ENCODE measurements around the gene GNAQ.

GNAQ gene

DNA sequence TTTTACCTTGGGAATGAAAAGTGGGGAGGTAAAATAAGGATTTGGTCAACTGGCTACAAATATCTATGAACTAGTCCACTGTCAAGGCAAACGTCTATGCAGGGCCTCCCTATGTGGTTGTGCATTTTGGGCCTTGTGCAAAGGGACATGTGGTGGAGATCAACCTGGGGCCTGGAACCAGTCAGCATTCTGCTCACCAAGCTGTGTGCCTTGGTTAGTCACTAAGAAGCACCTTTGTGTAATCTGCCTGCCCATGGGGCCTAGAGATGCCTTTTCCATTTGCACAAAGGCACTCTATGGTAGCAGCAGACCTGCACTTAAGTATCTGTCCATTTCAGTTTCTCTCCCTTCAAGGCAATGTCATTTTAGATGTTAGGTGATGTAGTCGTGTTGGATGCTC is 184.0 kb downstream of the GNAQ start:
- no peak for DNase-seq (ENCODE audit: low read depth in 2 of 2, low spot score in 1 of 2)

DNA sequence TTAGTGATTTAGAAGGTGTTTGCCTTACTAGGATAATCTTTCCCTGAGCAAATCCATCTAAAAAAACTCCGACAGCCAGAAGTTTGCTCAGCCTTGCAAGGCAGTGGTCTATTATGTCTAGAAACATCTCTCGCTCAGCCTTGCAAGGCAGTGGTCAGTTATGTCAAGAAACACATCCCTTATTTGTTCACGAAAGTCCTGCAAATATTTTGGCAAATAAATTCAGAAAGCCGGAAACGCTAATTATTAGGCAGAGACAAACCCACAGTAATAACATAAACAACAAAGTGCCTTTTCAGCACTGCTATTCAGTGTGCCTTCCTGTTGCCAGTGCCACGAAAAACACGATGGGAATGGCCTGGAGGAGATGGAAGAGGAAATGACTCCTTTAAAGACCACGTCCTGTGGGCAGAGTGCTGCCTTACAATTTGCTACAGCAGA is 184.5 kb downstream of the GNAQ start:
- DNase-seq (ENCODE audit: low read depth in 2 of 2, low spot score in 1 of 2), result no peak

- DNase-seq (ENCODE audit: low read depth in 2 of 2, low spot score in 1 of 2), result no peak
These were observed 187.2 kb downstream of the GNAQ start for GRCh38 chr9:77844415-77844814.

- no peak for DNase-seq (ENCODE audit: low read depth in 2 of 2, low spot score in 1 of 2)
These were observed 187.8 kb downstream of the GNAQ start for GRCh38 chr9:77843871-77844155.

- no peak for DNase-seq (ENCODE audit: low read depth in 2 of 2, low spot score in 1 of 2)
These were observed 188.3 kb downstream of the GNAQ start for GRCh38 chr9:77843076-77843870.

DNA sequence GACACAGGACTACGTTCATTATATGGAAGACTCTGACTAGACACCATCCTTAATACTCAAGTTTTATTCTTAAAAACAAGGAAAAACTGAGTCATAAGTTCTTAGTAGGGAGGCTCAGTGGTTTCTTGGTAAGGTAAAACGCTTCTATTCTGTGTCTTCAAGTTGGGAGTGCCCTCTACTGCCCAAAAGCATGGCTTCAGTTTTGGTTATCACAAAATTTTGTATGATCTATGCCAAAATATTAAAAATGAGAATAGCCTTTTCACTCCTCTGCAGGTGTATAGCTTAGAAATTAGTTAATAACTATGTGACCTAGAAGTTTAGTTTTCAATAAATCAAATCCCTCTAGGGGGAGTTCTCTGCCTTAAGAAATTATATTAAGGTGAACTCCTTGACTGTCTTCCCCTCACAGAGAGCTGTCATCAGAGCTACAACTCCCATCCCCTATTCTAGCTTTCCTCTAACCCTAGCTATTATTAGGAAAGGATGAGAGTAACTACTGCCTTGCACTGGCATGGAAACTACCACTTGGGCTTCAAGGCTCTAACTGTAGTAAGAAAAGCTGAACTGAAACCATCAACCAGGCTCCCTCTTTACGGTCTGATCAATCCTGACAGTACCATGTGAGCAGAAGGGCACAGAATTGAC is 189.7 kb downstream of the GNAQ start:
- no peak for DNase-seq (ENCODE audit: low read depth in 2 of 2, low spot score in 1 of 2)

GRCh38 chr9:77839459-77840140 is 192.0 kb downstream of the GNAQ start:
- DNase-seq (ENCODE audit: low read depth in 2 of 2, low spot score in 1 of 2), result no peak

DNA sequence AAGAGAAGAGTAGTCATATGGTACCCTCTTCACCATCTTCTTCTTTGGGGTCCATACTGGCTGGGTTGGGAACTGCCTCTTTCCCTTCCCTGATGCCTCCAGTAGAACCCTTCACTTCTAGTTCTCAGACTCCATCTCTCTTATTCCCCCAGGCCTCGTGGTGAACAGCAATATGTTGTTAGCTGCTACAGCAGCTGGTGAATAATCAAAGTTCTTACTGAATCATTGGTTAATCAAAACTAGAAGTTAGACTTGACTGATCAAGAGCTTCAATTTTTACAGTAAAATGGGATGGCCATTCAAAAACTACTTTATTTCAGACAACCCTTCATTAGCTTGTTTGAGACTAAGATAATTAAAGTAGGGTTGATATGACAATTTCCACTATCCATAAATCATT is 192.6 kb downstream of the GNAQ start:
- no peak for DNase-seq (ENCODE audit: low read depth in 2 of 2, low spot score in 1 of 2)

DNA sequence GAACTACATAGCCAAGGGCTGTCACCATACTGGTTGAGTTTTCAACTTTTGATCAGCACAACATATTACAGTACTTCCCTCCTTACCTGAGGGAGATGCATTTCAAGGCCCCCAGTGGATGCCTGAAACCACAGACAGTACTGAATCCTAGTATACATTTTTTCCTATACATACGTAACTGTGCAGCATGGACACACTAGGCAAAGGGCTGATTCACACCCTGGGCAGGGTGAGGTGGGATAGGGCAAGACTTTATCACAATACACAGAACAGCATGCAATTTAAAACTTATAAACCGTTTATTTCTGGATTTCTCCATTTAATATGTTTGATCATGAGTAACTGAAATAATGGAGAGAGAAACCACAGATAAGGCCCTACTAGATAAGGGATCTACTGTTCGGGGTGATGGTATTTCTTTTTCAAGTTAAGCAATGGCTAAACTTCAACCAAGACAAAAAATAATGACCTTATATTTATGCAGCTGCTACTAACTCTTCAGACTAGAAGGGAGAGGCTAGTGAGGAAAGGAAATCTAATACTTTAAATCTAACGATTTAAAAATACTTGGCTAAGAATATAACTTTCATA is 196.6 kb downstream of the GNAQ start:
- no peak for DNase-seq (ENCODE audit: low read depth in 2 of 2, low spot score in 1 of 2)

GRCh38 chr9:77833561-77834429 is 197.8 kb downstream of the GNAQ start:
- no peak for DNase-seq (ENCODE audit: low read depth in 2 of 2, low spot score in 1 of 2)

DNA sequence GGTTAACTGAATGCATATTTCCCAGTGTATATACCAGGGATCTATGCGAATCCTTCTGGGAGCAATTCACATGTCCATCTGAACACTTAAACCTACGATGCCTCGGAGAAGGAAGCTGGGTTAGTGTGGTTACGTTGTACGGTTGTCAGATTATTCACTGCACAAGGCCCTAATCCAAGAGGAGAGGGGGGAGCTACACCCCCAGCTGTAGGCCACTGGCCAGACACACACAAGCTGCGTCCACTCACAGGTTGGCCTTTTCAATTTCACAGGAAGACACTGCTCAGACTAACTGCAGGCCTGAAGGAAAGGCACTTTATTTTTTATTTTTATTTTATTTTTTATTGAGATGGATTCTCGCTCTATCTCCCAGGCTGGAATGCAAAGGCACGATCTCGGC is 199.0 kb downstream of the GNAQ start:
- DNase-seq (ENCODE audit: low read depth in 2 of 2, low spot score in 1 of 2), result no peak

DNA sequence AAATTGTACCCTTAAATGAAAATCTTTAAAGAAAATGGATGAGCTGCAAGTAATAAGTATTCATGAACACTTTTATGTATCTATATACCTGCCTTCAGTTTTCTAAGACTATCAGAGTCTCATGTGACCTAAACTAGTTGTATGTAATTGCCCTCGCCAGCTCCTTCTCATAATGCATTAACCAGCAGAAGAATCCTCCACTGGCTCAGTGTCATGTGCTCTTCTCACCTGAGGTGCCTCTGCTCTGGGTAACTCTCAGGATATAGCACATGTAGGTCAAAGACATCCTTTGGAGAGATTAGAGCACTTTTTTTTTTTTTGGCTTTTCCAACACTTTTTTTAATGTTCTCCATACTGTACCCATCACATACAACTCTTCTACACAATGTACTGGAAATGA is 199.8 kb downstream of the GNAQ start:
- no peak for DNase-seq (ENCODE audit: low read depth in 2 of 2, low spot score in 1 of 2)

- DNase-seq (ENCODE audit: low read depth in 2 of 2, low spot score in 1 of 2), result no peak
These were observed 200.9 kb downstream of the GNAQ start for GRCh38 chr9:77830618-77831285.

DNA sequence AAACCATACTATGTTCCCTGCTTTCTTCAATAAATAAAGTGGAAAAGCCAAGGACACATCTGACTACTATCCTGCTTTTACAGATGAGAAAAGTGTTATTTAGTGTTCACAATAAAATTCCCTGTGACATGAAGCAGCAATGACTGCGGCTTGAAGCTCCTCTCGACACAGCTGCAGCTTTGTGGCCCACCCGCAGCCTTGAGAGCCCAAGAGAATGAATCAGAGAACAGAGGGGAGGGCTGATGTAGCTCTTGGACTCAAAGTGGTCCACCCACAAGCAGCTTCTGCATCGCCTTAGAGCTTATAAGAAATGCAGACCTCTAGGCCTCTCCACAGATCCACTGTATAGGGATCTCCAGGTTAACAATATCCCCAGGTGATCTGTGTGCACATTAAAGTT is 202.2 kb downstream of the GNAQ start:
- no peak for DNase-seq (ENCODE audit: low read depth in 2 of 2, low spot score in 1 of 2)

DNA sequence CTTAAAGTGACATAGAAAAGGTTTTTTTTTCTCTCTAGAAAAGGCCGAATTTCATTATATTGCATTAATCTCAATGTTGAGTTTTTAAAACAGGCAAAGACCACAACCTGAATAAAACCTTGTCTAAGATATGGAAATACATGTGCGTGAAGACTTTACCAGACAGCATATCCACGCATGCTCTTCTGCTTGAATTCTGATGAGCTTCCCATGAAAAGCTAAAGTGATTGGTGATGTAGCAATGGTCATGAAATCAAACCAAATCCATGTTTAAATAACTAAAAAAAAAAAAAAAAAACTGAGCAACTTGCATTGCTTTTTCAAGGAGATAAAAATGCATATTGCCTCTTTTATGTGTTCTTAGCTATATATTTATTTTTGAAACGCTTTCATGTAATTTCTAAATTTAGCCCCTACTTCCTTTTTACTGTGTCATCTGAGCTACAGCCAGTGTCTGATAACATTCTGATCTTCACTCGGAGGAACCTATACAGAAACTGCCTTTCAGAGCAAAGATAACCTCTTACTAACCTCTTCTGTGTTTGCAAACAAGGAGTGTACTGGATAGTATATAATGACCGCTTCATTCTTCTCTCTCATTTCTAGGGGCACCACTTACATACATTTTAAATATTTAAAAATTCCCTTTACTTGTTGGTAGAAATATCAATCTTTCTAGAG is 204.4 kb downstream of the GNAQ start:
- no peak for DNase-seq (ENCODE audit: low read depth in 2 of 2, low spot score in 1 of 2)

- no peak for DNase-seq (ENCODE audit: low read depth in 2 of 2, low spot score in 1 of 2)
These were observed 205.0 kb downstream of the GNAQ start for GRCh38 chr9:77826621-77827020.

- DNase-seq (ENCODE audit: low read depth in 2 of 2, low spot score in 1 of 2), result no peak
These were observed 205.5 kb downstream of the GNAQ start for GRCh38 chr9:77826116-77826515.

DNA sequence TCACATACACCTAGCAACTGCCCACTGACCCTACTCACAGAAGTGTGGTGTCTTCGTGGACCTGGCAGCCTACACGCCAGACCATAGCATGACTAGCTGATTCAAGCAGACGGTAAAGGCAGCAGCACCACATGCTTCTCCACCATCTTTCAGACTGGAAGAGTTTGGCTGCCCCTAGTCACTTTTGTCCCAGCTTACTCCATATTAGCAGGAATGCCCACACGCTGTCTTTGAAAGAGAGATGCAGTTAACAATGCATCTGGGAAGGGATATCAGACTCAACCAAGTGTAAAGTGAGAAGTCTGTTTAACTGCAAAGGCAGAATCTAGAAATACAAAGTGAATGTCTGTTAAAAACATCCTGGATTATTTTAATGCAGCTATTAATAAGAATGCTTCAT is 206.2 kb downstream of the GNAQ start:
- no peak for DNase-seq (ENCODE audit: low read depth in 2 of 2, low spot score in 1 of 2)

- DNase-seq (ENCODE audit: low read depth in 2 of 2, low spot score in 1 of 2), result no peak
These were observed 211.2 kb downstream of the GNAQ start for GRCh38 chr9:77820293-77820954.
